GM18873 (cell line): ENCODE results near the gene C2orf92.
"Not testable (repeated sequence)": the region's sequence is repeated elsewhere in the genome, so short reads cannot be mapped to it uniquely, and the experiment has no call there.

Experiments
- ATAC-seq: cut with Tn5 transposase; IDR thresholded peaks from one replicate; pipeline ENCODE4 v1.9.1; 2021; ENCODE audit warnings: mild to moderate bottlenecking, moderate library complexity, moderate number of reproducible peaks; ENCODE audit not compliant: unreplicated experiment, low FRiP score

C2orf92 gene

DNA sequence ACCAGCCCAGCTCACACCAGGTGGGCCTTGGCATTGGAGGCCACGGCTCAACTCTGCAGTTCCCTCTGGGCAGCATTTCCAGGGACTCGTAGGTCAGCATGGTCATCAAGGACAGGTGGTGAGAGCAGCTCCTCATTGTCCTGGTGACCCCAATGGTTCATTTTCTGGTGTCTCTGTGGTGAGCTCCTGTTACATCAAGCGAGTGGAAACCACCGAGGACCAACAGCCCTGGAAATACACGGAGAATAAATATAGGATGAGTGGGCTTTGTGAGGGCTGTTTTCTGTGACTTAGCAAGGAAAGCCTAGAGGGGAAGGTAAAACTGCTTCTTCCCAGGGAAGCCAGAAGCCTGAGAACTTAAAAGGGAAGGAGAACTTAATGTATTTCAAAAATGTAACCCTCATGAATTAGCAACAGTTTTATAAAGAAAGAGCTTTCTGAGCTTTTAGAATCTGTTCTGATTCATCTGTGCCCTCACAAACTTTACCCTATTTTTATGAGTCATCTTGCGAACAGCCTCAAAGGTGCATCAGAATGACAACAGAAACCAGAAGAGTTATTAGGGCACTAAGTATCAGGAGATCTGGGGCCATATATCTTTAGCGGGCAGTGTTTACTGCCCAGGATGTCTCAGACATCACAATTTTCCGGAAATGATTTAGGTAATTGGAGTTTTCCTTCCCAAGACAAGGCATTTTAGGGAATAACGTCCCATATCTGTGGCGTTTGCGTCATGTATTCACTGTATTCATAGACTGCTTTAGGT, 18.7 kb downstream of the C2orf92 start:
- ATAC-seq: no peak

- no peak for ATAC-seq
Measured at GRCh38 chr2:97691166-97691565, 21.7 kb downstream of the C2orf92 start.

DNA sequence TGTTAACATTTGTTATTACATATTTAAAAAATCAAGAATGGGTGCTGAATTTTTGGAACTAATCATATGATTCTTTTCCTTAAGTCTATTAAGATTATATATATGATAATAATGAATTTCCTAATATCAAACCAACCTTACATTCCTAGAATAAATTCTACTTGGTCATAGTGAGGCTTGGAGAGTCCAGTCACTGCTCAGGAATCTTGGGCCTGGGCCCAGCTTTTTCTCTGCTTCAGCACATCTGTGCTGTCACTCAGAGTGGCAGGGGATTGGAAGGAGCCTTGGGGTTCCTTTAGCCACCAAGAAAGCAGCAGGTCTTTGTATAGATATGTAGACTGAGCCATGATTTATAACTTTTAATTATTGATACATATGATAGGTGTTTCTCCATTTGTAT, 24.0 kb downstream of the C2orf92 start:
- no peak for ATAC-seq

DNA sequence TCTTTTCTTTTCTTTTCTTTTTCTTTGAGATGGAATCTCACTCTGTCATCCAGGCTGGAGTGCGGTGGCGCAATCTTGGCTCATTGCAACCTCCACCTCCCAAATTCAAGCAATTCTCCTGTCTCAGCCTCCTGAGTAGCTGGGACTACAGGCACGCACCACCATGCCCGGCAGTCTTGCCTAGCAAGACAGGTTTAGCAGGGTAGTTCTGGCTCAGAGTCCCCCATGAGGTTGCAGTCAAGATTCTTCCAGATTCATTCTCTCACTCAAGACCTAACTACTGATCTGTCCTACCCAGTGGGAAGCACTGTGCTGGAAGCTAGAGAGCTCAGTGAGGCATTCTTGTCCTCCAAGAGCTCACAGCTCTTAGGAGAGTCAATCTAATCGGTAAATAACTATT, 26.2 kb downstream of the C2orf92 start:
- ATAC-seq: no peak

GRCh38 chr2:97697252-97698235, 28.0 kb downstream of the C2orf92 start:
- ATAC-seq: no peak

- no peak for ATAC-seq
Measured at GRCh38 chr2:97698530-97698929, 29.0 kb downstream of the C2orf92 start.

DNA sequence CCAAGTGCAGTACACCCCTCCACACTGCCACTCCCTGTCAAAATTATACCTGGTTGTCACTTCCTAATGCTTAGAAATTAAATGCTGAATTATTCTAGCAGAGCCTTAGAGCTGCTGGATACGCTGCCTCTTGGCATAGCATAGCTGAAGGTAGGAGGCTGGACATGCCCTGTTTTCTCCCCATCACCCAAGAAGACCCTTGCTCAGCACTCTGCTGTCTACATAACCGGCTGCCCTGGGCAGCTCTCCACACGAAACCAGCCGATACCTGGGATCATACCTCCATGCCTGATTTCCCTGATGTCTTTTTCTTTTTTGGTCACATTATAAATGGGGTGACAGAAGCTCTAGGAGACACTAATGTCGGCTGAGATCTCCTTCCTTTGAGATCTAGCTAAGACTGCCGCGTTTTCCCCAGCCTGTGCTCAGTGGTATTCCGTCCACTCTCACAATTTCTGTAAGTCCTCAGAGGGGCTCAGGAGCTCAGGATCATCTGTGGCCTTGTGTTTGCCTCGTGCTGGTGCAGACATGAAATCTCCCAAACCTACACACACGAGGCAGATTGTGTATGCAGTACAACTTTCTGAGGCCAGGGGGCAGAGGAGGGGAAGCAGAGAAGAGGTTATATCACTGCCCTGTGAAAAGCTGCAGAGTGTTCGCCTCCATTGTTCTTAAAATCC, 30.4 kb downstream of the C2orf92 start:
- ATAC-seq: no peak

- ATAC-seq: no peak
Measured at GRCh38 chr2:97701186-97701585, 31.7 kb downstream of the C2orf92 start.

DNA sequence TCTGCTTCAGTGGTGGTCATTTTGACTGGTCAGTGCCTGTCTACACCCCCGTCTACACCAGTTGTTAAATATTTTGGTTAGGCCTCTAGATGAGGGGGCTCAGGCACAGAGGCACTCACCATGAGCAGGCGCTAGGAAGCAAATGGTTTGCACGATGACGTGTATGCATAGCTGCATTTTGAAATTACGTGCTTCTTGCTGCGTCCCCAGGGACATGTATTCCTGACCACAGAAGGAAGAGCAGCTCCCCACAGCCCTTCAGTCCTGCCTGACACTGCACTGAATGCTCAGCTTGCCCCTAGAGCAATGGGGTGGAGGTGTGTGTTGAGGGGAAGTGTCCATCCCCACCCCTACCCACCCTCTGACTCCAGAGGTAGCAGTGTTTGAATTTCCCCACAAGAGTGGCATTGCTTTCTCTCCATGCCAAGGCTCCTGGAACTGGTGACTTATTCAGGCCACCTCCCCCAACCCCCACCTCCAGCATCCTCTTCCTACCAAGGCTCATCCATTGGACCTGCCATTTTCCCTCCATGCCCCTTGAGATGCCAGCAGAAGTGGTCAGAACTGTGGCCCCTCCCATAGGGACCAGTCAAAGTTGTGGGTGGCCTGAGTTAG, 32.4 kb downstream of the C2orf92 start:
- no peak for ATAC-seq

DNA sequence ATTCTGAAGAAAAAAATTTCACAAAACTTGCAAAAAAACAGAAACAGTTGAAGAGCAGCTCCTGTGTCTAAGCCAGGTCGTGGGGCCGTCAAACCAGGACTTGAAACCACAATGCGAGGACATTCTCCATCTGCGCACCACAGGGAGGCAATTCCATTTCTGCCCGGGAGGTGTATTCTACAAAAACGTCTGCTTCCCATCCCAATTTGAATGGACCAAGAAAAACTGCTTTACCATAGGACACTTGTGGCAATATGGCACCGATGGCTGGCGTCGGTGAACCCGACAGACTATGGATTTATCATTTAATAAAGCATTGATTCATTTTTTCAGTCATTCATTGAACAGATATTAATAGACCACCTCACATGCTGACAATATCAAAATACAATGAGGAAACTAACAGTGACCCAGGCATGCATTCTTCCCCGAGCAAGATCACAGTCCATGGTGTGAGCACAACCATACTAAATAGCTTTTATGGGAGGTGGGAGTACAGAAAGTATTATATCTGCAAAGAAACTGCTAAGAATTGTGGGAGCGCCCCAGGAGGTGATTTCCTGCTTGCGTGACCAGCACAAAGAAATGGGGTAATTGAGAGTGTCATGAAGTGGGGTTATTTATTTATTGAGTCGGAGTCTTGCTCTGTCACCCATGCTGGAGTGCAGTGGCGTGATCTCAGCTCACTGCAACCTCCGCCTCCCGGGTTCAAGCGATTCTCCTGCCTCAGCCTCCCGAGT, 33.4 kb downstream of the C2orf92 start:
- ATAC-seq: no peak

- no peak for ATAC-seq
Measured at GRCh38 chr2:97703741-97704140, 34.2 kb downstream of the C2orf92 start.

DNA sequence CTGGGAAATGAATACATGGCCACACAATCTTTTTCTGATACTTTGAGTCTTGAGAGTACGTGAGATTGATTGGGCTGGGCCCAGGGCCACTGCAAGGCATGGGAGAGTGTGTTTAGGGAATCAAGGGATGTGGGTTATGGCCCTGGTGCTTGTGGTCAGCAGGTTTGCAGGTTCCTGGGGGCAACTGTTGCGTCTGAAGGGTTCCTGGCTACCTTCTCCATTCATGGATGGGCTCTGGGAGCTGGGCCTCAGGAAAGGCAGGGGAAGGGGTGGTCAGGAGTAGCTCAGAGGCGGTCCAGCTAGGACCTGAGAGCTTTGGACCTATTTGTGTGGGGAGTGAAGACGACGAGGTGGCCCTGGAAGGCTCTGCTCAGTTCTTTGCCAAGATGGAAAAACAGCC, 35.5 kb downstream of the C2orf92 start:
- no peak for ATAC-seq

- no peak for ATAC-seq
Measured at GRCh38 chr2:97706112-97706511, 36.6 kb downstream of the C2orf92 start.

- no peak for ATAC-seq
Measured at GRCh38 chr2:97706708-97707345, 37.3 kb downstream of the C2orf92 start.

DNA sequence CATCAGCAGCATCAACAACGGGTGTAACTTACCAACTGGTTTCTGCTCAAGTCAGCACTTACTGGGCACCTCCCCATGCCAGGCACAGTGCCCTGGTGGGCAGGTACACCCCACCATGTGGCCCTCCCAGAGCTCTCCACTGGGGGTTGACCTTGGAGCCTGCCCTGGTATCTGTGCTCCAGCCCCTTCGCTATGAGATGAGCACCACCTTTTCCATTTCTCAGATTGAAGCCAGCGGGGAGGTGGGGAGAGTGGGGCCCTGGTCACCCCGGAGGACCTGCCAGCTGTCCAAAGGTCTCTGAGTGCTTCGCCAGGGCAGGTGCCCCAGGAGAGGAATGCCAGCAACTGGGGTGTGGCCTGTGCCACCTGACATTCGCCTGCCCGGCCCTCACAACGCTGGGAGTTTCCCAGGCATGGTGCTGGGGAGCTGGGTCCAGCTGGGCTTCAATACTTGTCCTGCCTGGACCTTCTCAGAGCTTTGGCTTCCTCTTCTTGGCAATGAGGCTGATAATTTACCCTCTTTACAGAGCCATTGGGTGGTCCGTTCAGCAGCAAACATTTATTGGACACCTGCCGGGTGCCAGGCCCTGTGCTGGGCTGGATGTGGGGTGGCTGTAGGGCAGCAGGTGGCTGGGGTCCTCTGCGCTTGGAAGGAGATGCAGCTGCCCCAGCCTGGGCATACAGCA, 38.0 kb downstream of the C2orf92 start:
- ATAC-seq: no peak

DNA sequence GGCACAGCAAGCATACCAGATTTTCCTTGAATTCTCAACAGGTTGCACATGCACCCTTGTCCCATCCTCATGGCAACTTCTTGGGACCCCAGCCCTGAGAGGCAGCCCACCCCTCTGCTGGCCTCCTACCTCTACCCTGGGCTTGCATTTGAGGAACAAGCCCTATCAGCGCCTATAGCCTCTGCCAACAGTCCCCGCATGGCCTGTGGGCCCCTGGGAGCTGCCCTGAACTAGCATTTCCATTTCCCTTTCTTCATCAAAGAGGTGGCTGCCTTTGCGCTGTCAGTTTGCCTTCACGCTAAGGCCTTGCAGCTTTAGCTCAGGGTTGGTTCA, 38.5 kb downstream of the C2orf92 start:
- no peak for ATAC-seq

- ATAC-seq: no peak
Measured at GRCh38 chr2:97708608-97709007, 39.1 kb downstream of the C2orf92 start.

GRCh38 chr2:97711394-97711711, 41.8 kb downstream of the C2orf92 start:
- ATAC-seq: no peak

- not testable (repeated sequence) for ATAC-seq
Measured at GRCh38 chr2:97712175-97712574, 42.7 kb downstream of the C2orf92 start.
